ENCODE results near the gene MAD1L1. TPM values are rescaled to one million over a fixed set of nuclear protein-coding genes. Genes with fewer than 3 reads are reported as not detected.

Gene MAD1L1
- total and polyA plus RNA-seq, 7 experiments from 2014 or later, result 112 to 314 (median 136) TPM

DNA sequence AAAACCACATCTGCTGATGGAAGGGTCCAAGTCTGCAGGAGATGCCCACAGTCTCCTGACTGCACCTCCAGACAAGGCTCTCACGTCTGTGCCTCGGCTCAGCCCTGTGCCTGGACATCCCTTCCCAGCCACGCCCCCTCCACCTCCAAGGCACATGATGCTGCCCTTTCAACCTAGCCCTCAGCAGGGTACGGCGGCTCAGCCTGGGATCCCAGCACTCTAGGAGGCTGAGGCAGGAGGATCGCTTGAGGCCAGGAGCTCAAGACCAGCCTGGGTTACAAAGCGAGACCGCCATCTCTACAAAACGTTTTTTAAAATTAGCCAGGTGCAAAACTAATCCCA lies 14.3 kb downstream of the MAD1L1 start:
- H3K36me3 Mint-ChIP-seq, result peaks cover 9 to 49% (median 23%) of the 10 kb centered on the region in 5 donors
- DNase-seq (no peak), ATAC-seq (no peak)
- Histone ChIP-seq H3K27me3 (ENCODE audit: control insufficient read depth in 2 of 2, insufficient read depth in 2 of 2, low read length in 2 of 2) (no peaks in the 10 kb centered on the region), H3K36me3 (ENCODE audit: control insufficient read depth in 2 of 3, insufficient read depth in 3 of 3, low read length in 3 of 3) (peaks cover 0 to 91% (median 6%) of the 10 kb centered on the region in 3 experiments), H3K27ac (ENCODE audit: low read depth, low read length) (no peak overlapping the region), H3K4me3 (ENCODE audit: low read length) (no peak overlapping the region), H3K9me3 (ENCODE audit: control insufficient read depth in 2 of 3, low read length in 3 of 3) (no peaks in the 10 kb centered on the region), H3K4me1 (ENCODE audit: control insufficient read depth in 2 of 2, insufficient read depth in 2 of 2, low read length in 2 of 2) (no peaks in the 10 kb centered on the region)
- intact Hi-C loops (cut with micrococcal nuclease), result no loop called here
- ChIA-PET POLR2A (no interaction called here), CTCF (no interaction called here)
- H3K4me3 Mint-ChIP-seq, result peak overlapping the region in 1 of 10 donors; percentile 24
- H3K4me1 Mint-ChIP-seq, result peaks cover 0 to 12% (median 0%) of the 10 kb centered on the region in 7 donors
- no peak overlapping the region for H3K27ac Mint-ChIP-seq
- H3K9me3 Mint-ChIP-seq, result no peaks in the 10 kb centered on the region
- H3K27me3 Mint-ChIP-seq, result no peaks in the 10 kb centered on the region

DNA sequence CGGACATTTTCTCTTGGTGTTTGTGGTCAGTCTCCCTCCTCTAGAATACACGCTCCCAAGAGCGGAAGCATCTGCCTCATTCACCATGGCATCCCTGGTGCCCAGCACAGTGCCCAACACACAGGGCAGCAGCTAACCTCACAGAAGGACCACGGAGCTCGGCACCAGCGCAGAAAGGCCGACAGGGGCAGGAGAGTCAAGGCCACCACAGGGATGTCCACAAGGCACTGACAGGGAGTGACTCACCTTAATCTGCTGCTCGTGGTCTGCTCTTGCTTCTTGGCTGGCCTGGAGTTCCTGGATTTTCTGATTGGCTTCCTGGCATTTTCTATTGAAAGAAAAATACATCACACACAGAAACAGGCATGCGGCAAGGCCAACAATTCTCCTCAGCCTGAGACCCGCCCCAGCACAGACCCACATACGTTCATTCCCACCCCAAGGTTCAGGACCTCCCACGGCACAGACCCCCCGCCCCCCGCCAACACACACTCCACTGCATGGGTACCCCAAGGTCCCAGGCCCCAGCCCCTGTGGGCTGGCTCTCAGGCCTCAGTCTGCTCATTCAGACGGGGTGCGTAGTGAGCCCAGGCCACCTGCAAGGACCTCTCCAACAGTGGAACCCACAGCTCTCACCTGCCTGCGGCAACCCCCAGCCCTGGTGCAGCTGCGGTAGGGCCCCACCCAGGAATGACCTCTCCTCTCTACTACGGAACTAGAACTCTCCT lies 14.9 kb downstream of the MAD1L1 start:
- Mint-ChIP-seq H3K27ac (no peak overlapping the region), H3K27me3 (no peaks in the 10 kb centered on the region), H3K36me3 (peaks cover 9 to 53% (median 24%) of the 10 kb centered on the region in 5 donors), H3K9me3 (no peaks in the 10 kb centered on the region), H3K4me3 (peak overlapping the region in 1 of 10 donors; percentile 24), H3K4me1 (peaks cover 0 to 12% (median 0%) of the 10 kb centered on the region in 7 donors)
- Histone ChIP-seq H3K9me3 (ENCODE audit: control insufficient read depth in 2 of 3, low read length in 3 of 3) (no peaks in the 10 kb centered on the region), H3K4me1 (ENCODE audit: control insufficient read depth in 2 of 2, insufficient read depth in 2 of 2, low read length in 2 of 2) (no peaks in the 10 kb centered on the region), H3K36me3 (ENCODE audit: control insufficient read depth in 2 of 3, insufficient read depth in 3 of 3, low read length in 3 of 3) (peaks cover 0 to 91% (median 6%) of the 10 kb centered on the region in 3 experiments), H3K27ac (ENCODE audit: low read depth, low read length) (no peak overlapping the region), H3K4me3 (ENCODE audit: low read length) (no peak overlapping the region), H3K27me3 (ENCODE audit: control insufficient read depth in 2 of 2, insufficient read depth in 2 of 2, low read length in 2 of 2) (no peaks in the 10 kb centered on the region)
- intact Hi-C loops (cut with micrococcal nuclease), result no loop called here
- ATAC-seq (no peak), DNase-seq (no peak)
- ChIA-PET CTCF (no interaction called here), POLR2A (no interaction called here)

DNA sequence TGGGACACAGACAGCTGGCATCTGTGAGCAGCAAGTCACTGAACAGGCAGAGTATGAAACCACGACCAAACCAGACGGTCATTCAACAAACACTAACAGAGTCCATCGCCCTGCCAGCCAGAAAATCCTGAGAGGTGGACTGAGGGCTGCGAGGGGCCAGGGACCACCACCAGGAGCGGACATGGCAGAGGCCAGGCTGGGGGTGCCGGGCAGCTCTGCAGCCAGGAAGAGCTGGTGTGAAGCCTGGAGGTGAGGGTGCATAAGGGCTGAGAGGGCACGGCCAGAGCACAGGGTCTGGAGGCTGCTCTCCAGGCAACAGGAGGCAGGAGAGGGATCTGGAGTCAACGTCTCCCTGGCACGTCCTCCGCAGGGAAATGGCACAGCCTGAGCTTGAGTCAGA lies 15.5 kb downstream of the MAD1L1 start:
- H3K27me3 Mint-ChIP-seq, result no peaks in the 10 kb centered on the region
- Histone ChIP-seq H3K4me1 (ENCODE audit: control insufficient read depth in 2 of 2, insufficient read depth in 2 of 2, low read length in 2 of 2) (no peaks in the 10 kb centered on the region), H3K36me3 (ENCODE audit: control insufficient read depth in 2 of 3, insufficient read depth in 3 of 3, low read length in 3 of 3) (peaks cover 0 to 91% (median 6%) of the 10 kb centered on the region in 3 experiments), H3K27me3 (ENCODE audit: control insufficient read depth in 2 of 2, insufficient read depth in 2 of 2, low read length in 2 of 2) (no peaks in the 10 kb centered on the region), H3K9me3 (ENCODE audit: control insufficient read depth in 2 of 3, low read length in 3 of 3) (no peaks in the 10 kb centered on the region), H3K27ac (ENCODE audit: low read depth, low read length) (no peak overlapping the region), H3K4me3 (ENCODE audit: low read length) (no peak overlapping the region)
- DNase-seq (no peak), ATAC-seq (no peak)
- ChIA-PET CTCF (no interaction called here), POLR2A (no interaction called here)
- intact Hi-C loops (cut with micrococcal nuclease), result no loop called here
- H3K9me3 Mint-ChIP-seq, result no peaks in the 10 kb centered on the region
- peaks cover 14 to 54% (median 30%) of the 10 kb centered on the region in 5 donors for H3K36me3 Mint-ChIP-seq
- H3K4me3 Mint-ChIP-seq, result no peak overlapping the region
- peaks cover 0 to 12% (median 0%) of the 10 kb centered on the region in 7 donors for H3K4me1 Mint-ChIP-seq
- H3K27ac Mint-ChIP-seq, result no peak overlapping the region

DNA sequence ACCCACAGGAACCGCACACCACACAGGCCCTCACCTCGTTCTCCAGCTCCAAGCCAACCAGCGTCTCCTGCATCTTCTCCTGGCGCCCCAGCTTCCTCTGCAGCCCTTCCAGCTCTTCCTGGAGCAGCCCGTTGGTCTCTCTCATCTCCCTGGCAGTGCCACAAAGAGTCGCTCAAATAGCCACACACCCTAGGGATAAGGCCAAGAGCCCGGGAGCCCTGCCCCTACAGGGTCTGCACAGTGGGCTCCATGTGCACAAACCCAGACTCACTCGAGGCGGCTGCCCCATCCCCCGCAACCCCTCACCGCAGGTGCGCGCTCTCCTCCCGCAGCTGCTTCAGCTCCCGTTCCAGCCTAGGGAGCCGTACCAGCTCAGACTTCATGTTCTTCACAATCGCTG lies 16.9 kb downstream of the MAD1L1 start:
- Mint-ChIP-seq H3K9me3 (no peaks in the 10 kb centered on the region), H3K36me3 (peaks cover 14 to 63% (median 27%) of the 10 kb centered on the region in 5 donors), H3K27me3 (no peaks in the 10 kb centered on the region), H3K27ac (no peak overlapping the region), H3K4me3 (peak overlapping the region in 1 of 10 donors; percentile 8), H3K4me1 (peaks cover 0 to 8% (median 0%) of the 10 kb centered on the region in 7 donors)
- CTCF ChIA-PET, result no interaction called here
- H3K4me1 ChIP-seq (ENCODE audit: control insufficient read depth in 2 of 2, insufficient read depth in 2 of 2, low read length in 2 of 2), result no peaks in the 10 kb centered on the region
- ATAC-seq, result no peak
- no peak for DNase-seq
- POLR2A ChIA-PET, result no interaction called here
- intact Hi-C loops (cut with micrococcal nuclease), result no loop called here
- no peaks in the 10 kb centered on the region for H3K27me3 ChIP-seq (ENCODE audit: control insufficient read depth in 2 of 2, insufficient read depth in 2 of 2, low read length in 2 of 2)
- H3K4me3 ChIP-seq (ENCODE audit: low read length), result no peak overlapping the region
- no peaks in the 10 kb centered on the region for H3K9me3 ChIP-seq (ENCODE audit: control insufficient read depth in 2 of 3, low read length in 3 of 3)
- H3K36me3 ChIP-seq (ENCODE audit: control insufficient read depth in 2 of 3, insufficient read depth in 3 of 3, low read length in 3 of 3), result peaks cover 0 to 97% (median 6%) of the 10 kb centered on the region in 3 experiments
- H3K27ac ChIP-seq (ENCODE audit: low read depth, low read length), result no peak overlapping the region

DNA sequence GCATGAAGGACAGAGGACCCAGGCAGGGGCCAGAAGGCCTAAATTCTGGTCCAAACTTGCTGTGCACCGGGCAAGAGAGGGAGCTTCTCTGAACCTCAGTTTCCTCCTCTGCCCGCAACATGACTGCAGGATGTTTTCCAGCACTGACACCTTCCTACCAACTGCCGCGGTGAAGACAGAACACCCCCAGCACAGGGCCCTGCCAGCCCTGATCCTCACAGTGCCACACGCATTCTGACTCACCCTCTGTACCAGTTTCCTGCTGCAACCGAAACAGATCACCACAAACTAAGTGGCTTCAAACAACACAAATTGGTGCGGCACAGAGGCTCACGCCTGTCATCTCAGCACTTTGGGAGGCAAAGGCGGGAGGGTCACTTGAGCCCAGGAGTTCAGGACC lies 18.1 kb downstream of the MAD1L1 start:
- Mint-ChIP-seq H3K27ac (no peak overlapping the region), H3K27me3 (no peaks in the 10 kb centered on the region), H3K9me3 (no peaks in the 10 kb centered on the region), H3K36me3 (peaks cover 14 to 60% (median 27%) of the 10 kb centered on the region in 5 donors), H3K4me1 (peaks cover 0 to 8% (median 0%) of the 10 kb centered on the region in 7 donors), H3K4me3 (no peak overlapping the region)
- POLR2A ChIA-PET, result interaction anchor here (0.6 kb wide), 1 partner anchor 27 kb away, joined by 4 read pairs; no protein-coding TSS in a partner anchor
- Histone ChIP-seq H3K9me3 (ENCODE audit: control insufficient read depth in 2 of 3, low read length in 3 of 3) (no peaks in the 10 kb centered on the region), H3K4me3 (ENCODE audit: low read length) (no peak overlapping the region), H3K36me3 (ENCODE audit: control insufficient read depth in 2 of 3, insufficient read depth in 3 of 3, low read length in 3 of 3) (peaks cover 0 to 89% (median 6%) of the 10 kb centered on the region in 3 experiments), H3K4me1 (ENCODE audit: control insufficient read depth in 2 of 2, insufficient read depth in 2 of 2, low read length in 2 of 2) (no peaks in the 10 kb centered on the region), H3K27me3 (ENCODE audit: control insufficient read depth in 2 of 2, insufficient read depth in 2 of 2, low read length in 2 of 2) (no peaks in the 10 kb centered on the region), H3K27ac (ENCODE audit: low read depth, low read length) (no peak overlapping the region)
- intact Hi-C loops (cut with micrococcal nuclease), result no loop called here
- DNase-seq, result no peak
- peak; percentile 31 for ATAC-seq
- CTCF ChIA-PET, result no interaction called here

DNA sequence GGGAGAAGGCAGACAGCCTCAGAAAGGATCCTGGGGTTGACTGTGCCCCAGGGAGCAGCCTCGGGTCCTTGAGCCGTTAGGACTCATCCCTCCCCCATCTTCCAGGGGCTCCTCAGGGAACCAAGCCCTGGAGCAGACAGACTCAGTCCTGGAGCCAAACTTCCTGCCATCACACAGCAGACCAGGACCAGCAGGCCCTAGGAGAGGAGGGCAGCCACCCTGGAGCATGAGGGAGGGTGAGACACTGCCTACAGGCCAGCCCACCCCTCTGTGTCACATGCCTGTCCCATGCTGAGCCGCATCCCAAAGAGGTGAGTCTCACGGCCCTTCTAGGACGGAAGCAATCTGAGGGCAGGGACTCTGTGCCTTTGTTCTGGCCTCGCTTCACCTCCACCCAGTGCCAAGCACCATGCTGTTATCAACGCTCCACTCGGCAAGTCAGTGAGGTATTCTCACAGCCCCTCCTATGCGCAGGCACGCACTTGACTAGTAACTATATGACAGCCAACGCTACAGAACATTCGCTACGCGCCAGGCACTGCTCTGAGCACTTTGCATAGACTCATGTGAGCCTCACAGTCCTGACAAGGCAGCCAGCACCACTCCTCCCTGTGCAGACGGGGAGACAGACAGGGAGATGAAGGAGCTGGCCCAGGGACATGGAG lies 19.1 kb downstream of the MAD1L1 start:
- H3K4me3 Mint-ChIP-seq, result peak overlapping the region in 1 of 10 donors; percentile 17

More for the DNA sequence above, 19.1 kb downstream of the MAD1L1 start:
- ATAC-seq, result no peak
- DNase-seq, result no peak
- H3K27ac ChIP-seq (ENCODE audit: low read depth, low read length), result no peak overlapping the region
- H3K4me1 ChIP-seq (ENCODE audit: control insufficient read depth in 2 of 2, insufficient read depth in 2 of 2, low read length in 2 of 2), result no peaks in the 10 kb centered on the region
- no peaks in the 10 kb centered on the region for H3K9me3 ChIP-seq (ENCODE audit: control insufficient read depth in 2 of 3, low read length in 3 of 3)
- H3K4me3 ChIP-seq (ENCODE audit: low read length), result no peak overlapping the region
- no peaks in the 10 kb centered on the region for H3K9me3 Mint-ChIP-seq
- H3K4me1 Mint-ChIP-seq, result peaks cover 0 to 12% (median 0%) of the 10 kb centered on the region in 7 donors
- no peaks in the 10 kb centered on the region for H3K27me3 ChIP-seq (ENCODE audit: control insufficient read depth in 2 of 2, insufficient read depth in 2 of 2, low read length in 2 of 2)
- H3K27me3 Mint-ChIP-seq, result no peaks in the 10 kb centered on the region
- intact Hi-C loops (cut with micrococcal nuclease), result no loop called here
- H3K27ac Mint-ChIP-seq, result peak overlapping the region in 1 of 9 donors; percentile 69
- peaks cover 16 to 60% (median 28%) of the 10 kb centered on the region in 5 donors for H3K36me3 Mint-ChIP-seq
- peaks cover 0 to 83% (median 6%) of the 10 kb centered on the region in 3 experiments for H3K36me3 ChIP-seq (ENCODE audit: control insufficient read depth in 2 of 3, insufficient read depth in 3 of 3, low read length in 3 of 3)
- CTCF ChIA-PET, result no interaction called here
- POLR2A ChIA-PET, result no interaction called here
